HG03097 (cell line): ENCODE measurements around the gene CTDSPL.

Source experiments
- ATAC-seq: cut with Tn5 transposase; IDR thresholded peaks from one replicate; pipeline ENCODE4 v1.9.1; 2021; ENCODE audit not compliant: unreplicated experiment, low FRiP score

CTDSPL gene

DNA sequence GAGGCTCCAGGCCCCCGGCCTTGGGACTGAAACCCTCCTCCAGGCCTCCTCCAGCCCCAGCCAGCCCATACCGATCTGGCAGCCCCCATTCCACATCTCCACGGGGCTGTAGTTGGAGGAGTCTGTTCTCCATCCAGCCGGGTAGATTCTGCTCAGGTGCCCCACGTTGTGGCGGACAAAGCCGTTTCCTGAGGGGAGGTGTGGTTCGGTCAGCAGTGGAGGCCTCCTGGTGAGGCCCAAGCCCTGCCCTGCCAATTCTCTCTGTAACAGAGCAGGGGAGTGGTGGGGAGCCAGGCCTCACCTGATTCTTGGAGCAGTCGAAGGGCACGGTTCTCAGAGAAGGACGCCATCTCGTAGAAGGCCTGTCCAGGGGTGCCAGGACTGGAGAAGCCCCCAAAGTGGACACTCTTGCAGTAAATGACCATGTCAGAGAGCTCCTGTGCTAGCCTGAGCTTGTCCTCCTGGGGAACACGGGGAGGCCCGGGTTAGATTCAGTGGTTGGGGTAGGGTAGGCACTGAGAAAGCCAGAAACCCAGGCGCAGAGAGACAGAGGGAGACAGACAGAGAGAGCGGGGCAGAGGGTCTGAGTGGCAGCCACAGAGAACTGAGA, 147.4 kb downstream of the CTDSPL start:
- no peak for ATAC-seq

GRCh38 chr3:38009807-38010591, 148.3 kb downstream of the CTDSPL start:
- ATAC-seq: no peak

GRCh38 chr3:38011111-38011510, 149.4 kb downstream of the CTDSPL start:
- no peak for ATAC-seq

GRCh38 chr3:38015485-38015884, 153.8 kb downstream of the CTDSPL start:
- ATAC-seq: no peak

DNA sequence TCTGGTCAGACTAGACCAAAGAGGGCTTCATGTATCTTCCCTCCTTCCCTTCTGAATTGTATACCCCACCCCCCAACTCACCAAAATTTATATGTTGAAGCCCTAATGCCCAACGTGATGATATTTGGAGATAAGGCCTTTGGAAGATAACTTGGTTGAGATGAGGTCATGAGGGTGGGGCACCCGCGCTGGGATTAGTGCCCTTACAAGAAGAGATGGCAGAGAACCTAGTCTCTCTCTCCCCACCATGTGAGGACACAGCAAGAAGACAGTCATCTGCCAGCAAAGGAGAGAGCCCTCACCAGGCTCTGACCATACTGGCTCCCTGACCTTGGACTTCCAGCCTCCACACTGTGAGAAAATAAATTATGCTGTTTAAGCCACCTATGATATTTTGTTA, 154.3 kb downstream of the CTDSPL start:
- no peak for ATAC-seq

GRCh38 chr3:38016410-38016809, 154.7 kb downstream of the CTDSPL start:
- ATAC-seq: no peak

DNA sequence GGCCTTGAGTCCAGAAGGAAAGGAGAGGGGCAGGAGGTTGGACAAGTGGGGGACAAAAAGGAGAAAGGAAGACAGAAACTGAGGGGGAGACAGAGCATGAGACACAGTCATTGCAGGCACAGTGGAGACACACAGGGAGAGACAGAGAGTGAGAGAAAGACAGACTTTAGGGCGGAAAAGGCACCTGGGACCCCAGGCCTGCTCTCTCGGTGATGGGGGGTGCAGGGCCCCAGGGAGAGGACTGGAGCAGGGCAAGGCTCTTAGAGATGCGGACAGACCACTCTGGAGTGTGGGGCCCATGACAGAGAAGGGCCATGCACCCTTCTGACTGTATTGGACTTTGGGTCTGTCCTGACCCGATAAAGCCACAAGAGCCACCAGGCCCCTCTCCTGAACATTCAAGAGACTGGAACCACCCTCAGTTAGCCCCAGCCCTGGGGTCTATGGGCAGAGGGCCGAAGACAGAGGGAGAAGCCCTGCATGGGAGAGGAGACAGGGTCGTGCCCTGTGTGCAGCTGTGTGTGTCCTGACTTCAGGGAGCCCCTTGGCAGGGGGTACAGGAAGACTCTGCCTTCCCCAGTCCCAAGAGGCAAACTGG, 155.3 kb downstream of the CTDSPL start:
- ATAC-seq: no peak

DNA sequence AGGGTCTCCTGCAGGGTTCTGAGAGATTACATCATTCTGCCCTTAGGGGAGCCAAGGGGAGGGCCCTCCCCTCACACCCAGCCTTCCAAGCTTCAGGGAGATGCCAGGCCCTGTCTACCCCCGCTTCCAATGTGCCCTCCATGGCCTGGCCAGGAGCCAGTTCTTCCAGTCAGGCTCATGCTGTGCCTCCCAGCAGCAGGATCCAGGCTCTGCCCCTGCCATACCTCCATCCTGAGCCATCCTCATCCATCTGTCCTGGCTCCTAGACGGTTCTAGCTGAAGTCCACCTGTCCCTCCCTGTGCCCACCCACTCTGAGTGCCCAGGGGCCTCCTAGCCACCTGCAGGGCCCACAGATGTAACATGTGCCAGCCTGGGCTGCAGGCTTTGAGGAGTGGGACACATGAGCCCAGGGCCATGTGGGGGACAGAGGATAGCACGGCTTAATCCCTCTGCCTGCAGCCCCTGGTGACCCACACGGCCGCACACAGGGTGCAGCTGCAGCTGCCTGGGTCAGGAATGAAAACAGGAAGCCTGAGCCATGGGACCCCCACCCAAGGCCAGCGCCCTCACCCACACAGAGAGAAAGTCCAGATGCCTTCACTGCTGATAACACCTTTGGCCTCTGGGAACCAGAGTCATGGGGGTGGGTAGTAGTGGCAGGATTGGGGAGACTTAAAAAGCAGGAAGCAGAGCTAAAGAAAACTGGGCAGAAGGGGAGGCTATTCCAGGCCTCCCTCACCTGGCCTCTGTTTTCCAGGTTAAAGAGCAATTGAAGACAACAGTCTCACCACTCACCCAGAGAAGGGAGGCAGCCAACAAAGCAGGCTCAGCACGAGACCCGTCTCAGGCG, 156.0 kb downstream of the CTDSPL start:
- no peak for ATAC-seq

- no peak for ATAC-seq
Measured at GRCh38 chr3:38018296-38019266, 156.9 kb downstream of the CTDSPL start.

- ATAC-seq: no peak
Measured at GRCh38 chr3:38019658-38020341, 158.1 kb downstream of the CTDSPL start.

GRCh38 chr3:38020342-38020726, 158.7 kb downstream of the CTDSPL start:
- no peak for ATAC-seq

GRCh38 chr3:38021196-38021595, 159.5 kb downstream of the CTDSPL start:
- no peak for ATAC-seq

- ATAC-seq: no peak
Measured at GRCh38 chr3:38022301-38022700, 160.6 kb downstream of the CTDSPL start.

GRCh38 chr3:38022896-38023709, 161.4 kb downstream of the CTDSPL start:
- ATAC-seq: no peak

DNA sequence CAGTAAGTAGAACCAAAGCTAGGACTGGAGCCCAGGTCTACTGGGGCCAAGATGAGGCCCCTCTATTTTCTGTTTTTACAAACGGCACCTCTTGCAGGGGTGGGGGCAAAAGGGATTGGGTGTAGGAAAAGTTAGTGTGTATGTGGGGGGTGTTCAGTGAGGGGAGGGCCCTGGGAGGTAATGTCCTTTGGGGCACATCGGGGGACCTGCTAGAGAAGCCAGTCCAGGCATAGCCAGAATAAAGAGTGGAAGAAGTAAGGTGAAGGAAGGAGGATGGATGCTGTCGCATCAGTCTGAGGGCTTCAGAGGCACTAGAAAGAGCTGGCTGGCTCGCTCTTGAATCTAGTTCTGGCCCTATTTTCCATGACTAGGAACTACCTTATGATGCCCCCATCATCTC, 165.2 kb downstream of the CTDSPL start:
- ATAC-seq: no peak

DNA sequence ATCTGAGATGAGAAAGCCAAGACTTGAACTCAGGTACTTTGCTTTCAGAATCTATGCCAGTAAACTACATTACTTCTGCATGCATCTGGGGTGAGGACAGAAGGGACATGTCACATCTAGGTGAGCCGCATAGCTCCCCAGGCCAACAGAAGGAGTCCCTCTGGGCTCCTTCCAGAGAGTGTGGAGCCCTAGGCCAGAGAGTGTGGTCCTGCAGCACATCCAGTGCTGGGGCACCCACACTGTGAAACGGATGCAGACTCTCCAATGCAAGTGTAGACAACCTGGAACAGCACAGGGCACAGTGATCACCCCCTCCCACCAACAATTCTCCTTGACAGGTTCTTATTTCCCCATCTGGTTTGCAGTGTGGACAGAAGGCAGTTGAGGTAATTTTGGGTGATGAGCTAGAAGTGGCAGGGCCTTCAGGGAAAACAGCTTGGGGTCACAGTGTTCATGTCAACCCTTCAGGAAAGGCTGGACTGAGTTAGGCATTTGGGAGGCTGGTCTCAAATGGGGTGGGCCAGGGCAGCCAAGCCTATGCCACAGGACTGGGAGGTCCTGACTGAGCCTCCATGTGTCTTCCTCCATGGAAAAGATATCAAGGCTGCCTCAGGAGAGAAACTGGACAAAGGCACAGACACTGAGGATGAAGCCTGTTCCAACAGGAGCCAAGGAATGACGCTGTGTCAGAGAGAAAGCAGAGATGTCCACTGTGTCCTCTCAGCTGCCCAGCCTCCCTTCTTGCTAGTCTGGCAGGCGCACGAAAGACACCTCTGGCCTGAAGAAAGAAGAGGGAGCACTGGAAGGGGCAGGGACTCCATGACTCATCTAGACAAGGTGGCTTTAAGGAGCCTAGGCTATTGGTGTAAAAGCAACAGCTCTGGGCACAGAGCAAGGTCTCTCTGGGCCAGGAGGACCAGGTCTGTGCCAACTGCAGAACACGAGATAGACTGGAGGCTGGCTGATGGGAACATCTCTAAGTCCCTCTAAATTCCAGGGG, 166.1 kb downstream of the CTDSPL start:
- ATAC-seq: no peak

DNA sequence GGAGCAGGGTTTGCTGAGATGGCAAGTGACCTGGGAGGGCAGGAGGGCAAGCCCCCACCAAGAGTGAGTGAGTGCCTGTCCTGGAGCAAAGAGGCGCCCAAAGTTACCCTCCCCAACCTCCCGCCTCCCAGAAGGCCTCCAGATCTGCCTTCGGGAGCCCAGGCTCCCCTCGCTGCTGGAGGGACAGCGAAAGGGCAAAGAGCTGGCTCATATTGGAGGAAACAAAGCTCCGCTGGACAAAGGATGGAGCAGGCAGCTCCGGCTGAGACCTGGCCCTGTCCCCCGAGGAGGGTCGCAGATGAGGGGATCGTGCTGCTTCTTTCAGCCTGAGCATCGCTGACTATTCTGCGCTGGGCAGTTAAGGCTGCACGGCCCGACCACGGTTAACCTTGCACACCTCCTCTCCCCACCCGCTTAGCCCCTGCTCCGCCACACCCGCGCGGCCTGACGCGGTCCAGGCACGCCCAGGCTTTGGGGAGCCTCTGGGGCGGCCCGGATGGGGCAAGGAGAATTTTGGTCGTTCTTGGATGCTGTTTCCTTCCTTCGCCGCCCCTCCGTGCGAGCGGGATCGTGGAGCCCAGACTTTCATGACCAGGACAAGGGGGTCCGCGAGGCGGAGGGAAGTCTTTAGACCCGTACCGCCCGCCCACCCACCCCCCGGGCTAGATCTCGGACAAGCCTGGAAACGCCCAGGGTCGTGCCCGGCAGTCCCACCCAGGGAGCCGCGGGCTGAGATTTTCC, 167.1 kb downstream of the CTDSPL start:
- ATAC-seq: no peak
